ENCODE data around the gene PTPRG.

The PTPRG gene

GRCh38 chr3:62319570-62320243, 758.3 kb downstream of the PTPRG start:
- Histone ChIP-seq H3K27me3 (no peaks in the 10 kb centered on the region), H3K4me1 (no peaks in the 10 kb centered on the region), H3K4me3 (no peak overlapping the region), H3K9me3 (replicated peaks in 1 of 11) (peaks cover 8 to 16% (median 13%) of the 10 kb centered on the region in 11 experiments), H3K4me2 (no peak overlapping the region), H3K9ac (no peak overlapping the region), H4K20me1 (no peaks in the 10 kb centered on the region), H3K27ac (no peak overlapping the region), H3K36me3 (no peaks in the 10 kb centered on the region)
- no peak for TF ChIP-seq Cebpa-rat (IDR thresholded peaks at IDR 0.05)

- Histone ChIP-seq H3K27me3 (no peaks in the 10 kb centered on the region), H4K20me1 (no peaks in the 10 kb centered on the region), H3K4me2 (no peak overlapping the region), H3K4me1 (no peaks in the 10 kb centered on the region), H3K36me3 (no peaks in the 10 kb centered on the region), H3K27ac (no peak overlapping the region), H3K4me3 (no peak overlapping the region), H3K9ac (no peak overlapping the region), H3K9me3 (replicated peaks in 1 of 11) (peaks cover 8 to 16% (median 13%) of the 10 kb centered on the region in 11 experiments)
- no peak for TF ChIP-seq Cebpa-rat (IDR thresholded peaks at IDR 0.05)
These were observed 761.9 kb downstream of the PTPRG start for GRCh38 chr3:62323241-62323640.

GRCh38 chr3:62325896-62326295, 764.5 kb downstream of the PTPRG start:
- Histone ChIP-seq H3K4me3 (no peak overlapping the region), H3K36me3 (no peaks in the 10 kb centered on the region), H3K4me1 (no peaks in the 10 kb centered on the region), H4K20me1 (no peaks in the 10 kb centered on the region), H3K4me2 (no peak overlapping the region), H3K9ac (no peak overlapping the region), H3K27me3 (no peaks in the 10 kb centered on the region), H3K9me3 (replicated peaks in 1 of 11) (no peaks in the 10 kb centered on the region), H3K27ac (no peak overlapping the region)
- no peak for TF ChIP-seq Cebpa-rat (IDR thresholded peaks at IDR 0.05)

- no peak overlapping the region for H3K9ac ChIP-seq
- no peaks in the 10 kb centered on the region for H3K36me3 ChIP-seq
- H3K27me3 ChIP-seq, result no peaks in the 10 kb centered on the region
- no peaks in the 10 kb centered on the region for H4K20me1 ChIP-seq
- no peak overlapping the region for H3K4me2 ChIP-seq
- TF ChIP-seq Cebpa-rat (IDR thresholded peaks at IDR 0.05), result no peak
- H3K4me1 ChIP-seq, result peaks cover 0 to 13% (median 0%) of the 10 kb centered on the region in 10 experiments; a peak in 1 of 20 replicates
- H3K9me3 ChIP-seq (replicated peaks in 1 of 11), result no peaks in the 10 kb centered on the region
- H3K27ac ChIP-seq, result no peak overlapping the region
- H3K4me3 ChIP-seq, result no peak overlapping the region
These were observed 768.6 kb downstream of the PTPRG start for GRCh38 chr3:62329971-62330370.

GRCh38 chr3:62332017-62332416, 770.6 kb downstream of the PTPRG start:
- Histone ChIP-seq H3K4me3 (no peak overlapping the region), H3K4me2 (no peak overlapping the region), H3K9ac (no peak overlapping the region), H4K20me1 (no peaks in the 10 kb centered on the region), H3K36me3 (no peaks in the 10 kb centered on the region), H3K27me3 (no peaks in the 10 kb centered on the region), H3K27ac (no peak overlapping the region), H3K9me3 (replicated peaks in 1 of 11) (no peaks in the 10 kb centered on the region), H3K4me1 (peaks cover 0 to 13% (median 0%) of the 10 kb centered on the region in 10 experiments; a peak in 1 of 20 replicates)
- no peak for TF ChIP-seq Cebpa-rat (IDR thresholded peaks at IDR 0.05)

- Histone ChIP-seq H3K27me3 (no peaks in the 10 kb centered on the region), H3K4me3 (no peak overlapping the region), H4K20me1 (no peaks in the 10 kb centered on the region), H3K4me2 (no peak overlapping the region), H3K4me1 (peaks cover 0 to 13% (median 0%) of the 10 kb centered on the region in 10 experiments; a peak in 1 of 20 replicates), H3K9ac (no peak overlapping the region), H3K9me3 (replicated peaks in 1 of 11) (no peaks in the 10 kb centered on the region), H3K36me3 (no peaks in the 10 kb centered on the region), H3K27ac (no peak overlapping the region)
- TF ChIP-seq Cebpa-rat (IDR thresholded peaks at IDR 0.05), result no peak
These were observed 771.5 kb downstream of the PTPRG start for GRCh38 chr3:62332835-62333244.

- TF ChIP-seq Cebpa-rat (IDR thresholded peaks at IDR 0.05), result no peak
- Histone ChIP-seq H3K27ac (no peak overlapping the region), H3K27me3 (no peaks in the 10 kb centered on the region), H4K20me1 (no peaks in the 10 kb centered on the region), H3K4me2 (no peak overlapping the region), H3K4me1 (peaks cover 0 to 13% (median 0%) of the 10 kb centered on the region in 10 experiments; a peak in 1 of 20 replicates), H3K36me3 (no peaks in the 10 kb centered on the region), H3K4me3 (no peak overlapping the region), H3K9ac (no peak overlapping the region), H3K9me3 (replicated peaks in 1 of 11) (peaks cover 0 to 9% (median 0%) of the 10 kb centered on the region in 11 experiments; a peak in 4 of 22 replicates)
These were observed 773.8 kb downstream of the PTPRG start for GRCh38 chr3:62335196-62335595.

- no peaks in the 10 kb centered on the region for H3K27me3 ChIP-seq
- no peaks in the 10 kb centered on the region for H3K4me1 ChIP-seq
- peaks cover 0 to 14% (median 0%) of the 10 kb centered on the region in 11 experiments; a peak in 7 of 22 replicates for H3K9me3 ChIP-seq (replicated peaks in 1 of 11)
- TF ChIP-seq Cebpa-rat (IDR thresholded peaks at IDR 0.05), result no peak
- no peak overlapping the region for H3K4me3 ChIP-seq
- no peak overlapping the region for H3K27ac ChIP-seq
- no peak overlapping the region for H3K9ac ChIP-seq
- no peaks in the 10 kb centered on the region for H4K20me1 ChIP-seq
- no peak overlapping the region for H3K4me2 ChIP-seq
- H3K36me3 ChIP-seq, result no peaks in the 10 kb centered on the region
These were observed 782.4 kb downstream of the PTPRG start for GRCh38 chr3:62343755-62344154.

Measured in BLaER1 treated with 17β-estradiol and CSF1 and Interleukin-3, amounts not matched to agents 10 nM and 100 nM (cell line).